OCI-LY3 (cell line): ENCODE data around the gene CALHM5.

Experiments
- H2AFZ ChIP-seq: fragments of 200-600, 300-600 bp; shearing (Covaris generic); 2 replicates; pipeline ENCODE4 v1.6.0; 2014; ENCODE audit warnings: antibody characterized with exemption, low read depth, low read length
- H3K27ac ChIP-seq: fragments of 200-600, 300-600 bp; sonication (generic); 2 replicates; pipeline ENCODE4 v1.5.1; 2014; ENCODE audit warnings: mild to moderate bottlenecking, low read length, moderate library complexity, mixed read lengths
- H3K27me3 ChIP-seq: fragments of 200-600, 300-600 bp; sonication (generic); 2 replicates; pipeline ENCODE4 v1.6.1; 2014; ENCODE audit warnings: low read depth, low read length, mixed read lengths
- H3K36me3 ChIP-seq: fragments of 200-600, 300-600 bp; sonication (generic); replicated peaks from 2 replicates; pipeline ENCODE3; 2014; ENCODE audit warnings: low read depth, low read length, mixed read lengths
- H3K4me1 ChIP-seq: fragments of 300-600, 200-600 bp; sonication (generic); 2 replicates; pipeline ENCODE4 v1.6.1; 2014; ENCODE audit warnings: low read length, mixed read lengths
- H3K4me2 ChIP-seq: fragments of 200-600, 300-600 bp; sonication (generic); 2 replicates; pipeline ENCODE4 v1.6.1; 2014; ENCODE audit warnings: low read length, mixed read lengths
- H3K4me3 ChIP-seq: fragments of 300-600, 200-600 bp; sonication (generic); 2 replicates; pipeline ENCODE4 v1.5.1; 2014; ENCODE audit warnings: antibody characterized with exemption, mild to moderate bottlenecking, low read length, moderate library complexity
- H3K79me2 ChIP-seq: fragments of 300-600, 200-600 bp; shearing (Covaris generic); 2 replicates; pipeline ENCODE4 v1.6.1; 2014; ENCODE audit warnings: mild to moderate bottlenecking, low read length, mixed read lengths
- H3K9ac ChIP-seq: fragments of 300-600, 200-600 bp; shearing (Covaris generic); 2 replicates; pipeline ENCODE4 v1.6.0; 2014; ENCODE audit warnings: mild to moderate bottlenecking, low read length, moderate library complexity
- H3K9me3 ChIP-seq: fragments of 200-600, 300-600 bp; shearing (Covaris generic); 2 replicates; pipeline ENCODE4 v1.6.1; 2014; ENCODE audit warnings: low read length, mixed read lengths; ENCODE audit not compliant: insufficient read depth
- H4K20me1 ChIP-seq: fragments of 200-600, 300-600 bp; sonication (generic); 2 replicates; pipeline ENCODE4 v1.6.1; 2016; ENCODE audit warnings: low read length, mixed read lengths; ENCODE audit not compliant: insufficient read depth
- EZH2phosphoT487 ChIP-seq: fragments of 200-600 bp; shearing (Covaris generic); IDR thresholded peaks from 2 replicates; pipeline ENCODE4 v1.6.1; 2018; ENCODE audit warnings: antibody characterized with exemption, mixed run types, low read depth
- TF ChIP-seq, protein P1 (sequence below): fragments of 200-600, 300-600 bp; sonication (generic); IDR thresholded peaks from 2 replicates; pipeline ENCODE4 v1.5.1; 2014; ENCODE audit warnings: antibody characterized with exemption, low read length, low read depth

The CALHM5 gene, protein sequence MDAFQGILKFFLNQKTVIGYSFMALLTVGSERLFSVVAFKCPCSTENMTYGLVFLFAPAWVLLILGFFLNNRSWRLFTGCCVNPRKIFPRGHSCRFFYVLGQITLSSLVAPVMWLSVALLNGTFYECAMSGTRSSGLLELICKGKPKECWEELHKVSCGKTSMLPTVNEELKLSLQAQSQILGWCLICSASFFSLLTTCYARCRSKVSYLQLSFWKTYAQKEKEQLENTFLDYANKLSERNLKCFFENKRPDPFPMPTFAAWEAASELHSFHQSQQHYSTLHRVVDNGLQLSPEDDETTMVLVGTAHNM

DNA sequence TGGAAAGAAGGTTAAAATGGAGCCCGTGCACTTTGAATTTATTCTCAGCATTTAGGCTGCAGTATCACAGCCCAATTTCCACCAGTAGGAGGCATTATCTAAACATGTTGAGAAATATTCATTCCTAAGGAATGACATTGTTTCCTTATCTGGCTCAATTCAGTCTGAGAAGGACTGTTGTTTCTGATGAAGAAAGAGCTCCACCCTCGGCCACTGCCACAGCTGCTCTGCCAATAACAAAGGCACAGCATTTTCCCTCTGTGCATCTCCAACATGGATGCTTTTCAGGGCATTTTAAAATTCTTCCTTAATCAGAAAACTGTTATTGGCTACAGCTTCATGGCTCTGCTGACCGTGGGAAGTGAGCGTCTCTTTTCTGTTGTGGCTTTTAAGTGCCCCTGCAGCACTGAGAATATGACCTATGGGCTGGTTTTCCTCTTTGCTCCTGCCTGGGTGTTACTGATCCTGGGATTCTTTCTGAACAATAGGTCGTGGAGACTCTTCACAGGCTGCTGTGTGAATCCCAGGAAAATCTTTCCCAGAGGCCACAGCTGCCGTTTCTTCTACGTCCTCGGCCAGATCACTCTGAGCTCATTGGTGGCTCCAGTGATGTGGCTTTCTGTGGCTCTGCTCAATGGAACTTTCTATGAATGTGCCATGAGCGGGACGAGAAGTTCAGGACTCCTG lies at the start of gene CALHM5:
Gene CALHM5, plus strand, starts transcription at position 216 of the 687 bp plus-strand sequence. Its CDS starts 58 bp downstream, at position 274.
- Histone ChIP-seq H4K20me1 (no peaks in the 10 kb centered on the region), H3K4me3 (peak within 1 kb of the TSS; percentile 70), H3K4me1 (peaks cover 29% of the 10 kb centered on the region), H3K9me3 (no peaks in the 10 kb centered on the region), H3K79me2 (no peaks in the 10 kb centered on the region), H3K4me2 (peak within 1 kb of the TSS; percentile 90), H3K36me3 (no peaks in the 10 kb centered on the region), H3K27ac (no peak within 1 kb of the TSS), H3K9ac (peak within 1 kb of the TSS; percentile 36; the same call in 1 of the 2 replicates), H3K27me3 (no peaks in the 10 kb centered on the region), H2AFZ (peak within 1 kb of the TSS; percentile 88)
- TF ChIP-seq, protein P1, sequence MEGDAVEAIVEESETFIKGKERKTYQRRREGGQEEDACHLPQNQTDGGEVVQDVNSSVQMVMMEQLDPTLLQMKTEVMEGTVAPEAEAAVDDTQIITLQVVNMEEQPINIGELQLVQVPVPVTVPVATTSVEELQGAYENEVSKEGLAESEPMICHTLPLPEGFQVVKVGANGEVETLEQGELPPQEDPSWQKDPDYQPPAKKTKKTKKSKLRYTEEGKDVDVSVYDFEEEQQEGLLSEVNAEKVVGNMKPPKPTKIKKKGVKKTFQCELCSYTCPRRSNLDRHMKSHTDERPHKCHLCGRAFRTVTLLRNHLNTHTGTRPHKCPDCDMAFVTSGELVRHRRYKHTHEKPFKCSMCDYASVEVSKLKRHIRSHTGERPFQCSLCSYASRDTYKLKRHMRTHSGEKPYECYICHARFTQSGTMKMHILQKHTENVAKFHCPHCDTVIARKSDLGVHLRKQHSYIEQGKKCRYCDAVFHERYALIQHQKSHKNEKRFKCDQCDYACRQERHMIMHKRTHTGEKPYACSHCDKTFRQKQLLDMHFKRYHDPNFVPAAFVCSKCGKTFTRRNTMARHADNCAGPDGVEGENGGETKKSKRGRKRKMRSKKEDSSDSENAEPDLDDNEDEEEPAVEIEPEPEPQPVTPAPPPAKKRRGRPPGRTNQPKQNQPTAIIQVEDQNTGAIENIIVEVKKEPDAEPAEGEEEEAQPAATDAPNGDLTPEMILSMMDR, result peak; percentile 27
- no peak for TF ChIP-seq EZH2phosphoT487

DNA sequence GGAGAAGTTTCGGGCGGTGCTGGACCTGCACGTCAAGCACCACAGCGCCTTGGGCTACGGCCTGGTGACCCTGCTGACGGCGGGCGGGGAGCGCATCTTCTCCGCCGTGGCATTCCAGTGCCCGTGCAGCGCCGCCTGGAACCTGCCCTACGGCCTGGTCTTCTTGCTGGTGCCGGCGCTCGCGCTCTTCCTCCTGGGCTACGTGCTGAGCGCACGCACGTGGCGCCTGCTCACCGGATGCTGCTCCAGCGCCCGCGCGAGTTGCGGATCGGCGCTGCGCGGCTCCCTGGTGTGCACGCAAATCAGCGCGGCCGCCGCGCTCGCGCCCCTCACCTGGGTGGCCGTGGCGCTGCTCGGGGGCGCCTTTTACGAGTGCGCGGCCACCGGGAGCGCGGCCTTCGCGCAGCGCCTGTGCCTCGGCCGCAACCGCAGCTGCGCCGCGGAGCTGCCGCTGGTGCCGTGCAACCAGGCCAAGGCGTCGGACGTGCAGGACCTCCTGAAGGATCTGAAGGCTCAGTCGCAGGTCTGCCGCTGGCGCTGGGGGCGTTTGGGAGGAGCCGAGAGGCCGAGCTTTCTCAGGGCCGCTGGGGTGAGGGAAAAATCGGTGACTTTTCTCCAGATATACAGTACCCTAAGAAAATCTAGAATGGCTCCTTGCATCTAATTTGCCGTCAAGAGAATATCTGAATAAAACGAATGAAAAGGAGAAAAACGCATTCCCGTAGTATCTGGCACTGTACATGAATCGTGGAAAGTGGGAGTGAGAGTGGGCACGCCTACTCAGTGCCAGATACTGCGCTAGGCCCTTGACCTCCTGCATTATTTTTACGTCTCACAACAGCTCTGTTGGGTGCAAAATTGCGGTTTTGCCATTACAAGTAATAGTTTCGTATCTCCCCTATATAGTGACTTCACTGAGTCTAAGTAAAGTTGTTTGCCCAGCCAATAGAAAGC lies 49.2 kb upstream of the CALHM5 start:
- no peak overlapping the region for H3K27ac ChIP-seq
- no peaks in the 10 kb centered on the region for H3K79me2 ChIP-seq
- no peak overlapping the region for H3K4me3 ChIP-seq
- no peak overlapping the region for H3K9ac ChIP-seq
- H2AFZ ChIP-seq, result no peak overlapping the region
- no peak for TF ChIP-seq EZH2phosphoT487
- TF ChIP-seq, protein P1, result no peak
- H3K36me3 ChIP-seq, result no peaks in the 10 kb centered on the region
- no peaks in the 10 kb centered on the region for H3K27me3 ChIP-seq
- H4K20me1 ChIP-seq, result no peaks in the 10 kb centered on the region
- H3K4me1 ChIP-seq, result peaks cover 25% of the 10 kb centered on the region
- H3K4me2 ChIP-seq, result no peak overlapping the region
- H3K9me3 ChIP-seq, result no peaks in the 10 kb centered on the region

DNA sequence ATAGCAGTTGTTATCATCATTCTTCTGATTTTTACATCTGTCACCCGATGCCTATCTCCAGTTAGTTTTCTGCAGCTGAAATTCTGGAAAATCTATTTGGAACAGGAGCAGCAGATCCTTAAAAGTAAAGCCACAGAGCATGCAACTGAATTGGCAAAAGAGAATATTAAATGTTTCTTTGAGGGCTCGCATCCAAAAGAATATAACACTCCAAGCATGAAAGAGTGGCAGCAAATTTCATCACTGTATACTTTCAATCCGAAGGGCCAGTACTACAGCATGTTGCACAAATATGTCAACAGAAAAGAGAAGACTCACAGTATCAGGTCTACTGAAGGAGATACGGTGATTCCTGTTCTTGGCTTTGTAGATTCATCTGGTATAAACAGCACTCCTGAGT lies 48.1 kb upstream of the CALHM5 start:
- H3K9ac ChIP-seq, result no peak overlapping the region

More for the DNA sequence above, 48.1 kb upstream of the CALHM5 start:
- H3K79me2 ChIP-seq, result no peaks in the 10 kb centered on the region
- TF ChIP-seq EZH2phosphoT487, result no peak
- TF ChIP-seq, protein P1, result no peak
- no peak overlapping the region for H3K4me2 ChIP-seq
- H3K27ac ChIP-seq, result no peak overlapping the region
- no peaks in the 10 kb centered on the region for H3K27me3 ChIP-seq
- H3K4me1 ChIP-seq, result peaks cover 25% of the 10 kb centered on the region
- no peaks in the 10 kb centered on the region for H4K20me1 ChIP-seq
- H3K36me3 ChIP-seq, result no peaks in the 10 kb centered on the region
- H3K4me3 ChIP-seq, result no peak overlapping the region
- H2AFZ ChIP-seq, result no peak overlapping the region
- H3K9me3 ChIP-seq, result no peaks in the 10 kb centered on the region
